NCI-H226 (cell line): ENCODE data around the gene ANXA6.
A peak's percentile ranks its signal among the peaks of the same experiment; 100 is the strongest.
"Not testable (repeated sequence)": the region's sequence is repeated elsewhere in the genome, so short reads cannot be mapped to it uniquely, and the experiment has no call there.

Source experiments
- DNase-seq: peaks from one replicate; pipeline ENCODE4 v3.0.0-alpha.2; 2015

Gene ANXA6

GRCh38 chr5:151179489-151179840 lies 21.9 kb upstream of the ANXA6 start:
- no peak for DNase-seq

DNA sequence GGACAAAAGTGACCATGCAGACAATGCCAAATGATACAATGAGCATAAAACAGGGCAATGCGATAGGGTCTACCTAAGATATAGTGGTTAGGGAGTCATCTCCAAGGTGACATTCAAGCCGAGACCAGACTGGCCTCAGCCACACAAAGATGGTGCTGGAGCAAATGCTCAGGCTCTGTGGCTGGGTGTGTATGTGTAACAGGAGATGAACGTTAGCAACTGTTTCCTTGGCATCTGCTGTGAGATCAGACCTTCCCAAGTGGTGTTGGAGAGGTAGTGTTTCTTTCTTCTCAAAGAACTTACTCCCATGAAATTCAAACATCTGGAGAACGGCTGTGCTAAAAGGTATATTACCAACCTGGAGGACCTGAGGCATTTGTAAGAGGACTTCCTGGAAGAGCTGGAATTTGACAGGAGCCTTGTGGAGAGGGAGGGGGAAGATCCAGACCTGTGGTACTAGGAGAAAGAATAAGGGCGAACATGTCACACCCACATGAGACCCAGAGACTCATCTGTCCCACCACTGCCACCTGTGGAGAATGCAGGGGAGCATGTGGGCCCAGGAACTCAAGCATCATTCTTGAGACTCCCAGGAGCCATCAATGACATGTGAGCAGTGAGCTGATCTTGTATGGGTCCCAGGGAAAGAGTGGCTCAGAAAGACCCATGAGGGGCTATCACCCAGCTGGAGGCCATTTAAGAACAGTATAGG lies 21.4 kb upstream of the ANXA6 start:
- DNase-seq: no peak

GRCh38 chr5:151178372-151178771 lies 20.8 kb upstream of the ANXA6 start:
- DNase-seq: no peak

DNA sequence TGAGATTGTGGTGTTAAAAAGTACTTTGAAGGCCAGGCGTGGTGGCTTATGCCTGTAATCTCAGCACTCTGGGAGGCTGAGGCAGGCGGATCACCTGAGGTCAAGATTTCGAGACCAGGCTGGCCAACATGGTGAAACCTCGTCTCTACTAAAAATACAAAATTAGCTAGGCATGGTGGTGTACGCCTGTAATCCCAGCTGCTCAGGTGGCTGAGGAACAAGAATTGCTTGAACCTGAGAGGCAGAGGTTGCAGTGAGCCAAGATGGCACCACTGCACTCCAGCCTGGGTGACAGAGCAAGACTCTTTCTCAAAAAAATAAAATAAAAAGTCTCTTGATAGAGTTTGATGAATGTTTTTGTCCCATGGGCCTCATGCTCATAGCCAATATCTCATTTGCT lies 18.7 kb upstream of the ANXA6 start:
- DNase-seq: not testable (repeated sequence)

DNA sequence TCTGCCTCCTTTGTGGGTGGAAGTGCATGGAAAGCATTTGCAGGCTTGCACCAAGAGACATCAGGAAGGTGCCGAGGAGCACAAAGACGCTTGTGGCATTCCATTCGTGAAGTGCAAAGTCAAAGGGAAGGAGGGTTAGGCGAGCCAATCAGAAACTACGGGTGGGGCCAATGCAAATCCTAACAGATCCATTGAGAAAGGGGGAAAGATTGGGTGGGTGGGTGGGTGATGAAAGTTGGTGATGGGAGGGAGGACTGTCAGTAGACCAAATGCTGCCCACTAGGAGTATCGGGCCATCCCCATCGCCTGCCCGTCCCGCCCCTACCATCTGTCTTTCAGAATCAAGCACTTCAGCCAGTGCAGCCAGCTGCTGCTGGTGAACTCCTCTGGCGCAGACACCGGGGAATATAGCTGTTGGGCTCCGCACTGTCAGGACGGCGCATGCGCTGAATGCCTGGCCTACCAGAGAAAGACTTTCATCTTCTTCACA lies 17.1 kb upstream of the ANXA6 start:
- DNase-seq: no peak

GRCh38 chr5:151173711-151174611 lies 16.4 kb upstream of the ANXA6 start:
- no peak for DNase-seq

GRCh38 chr5:151171529-151171928 lies 13.9 kb upstream of the ANXA6 start:
- no peak for DNase-seq

GRCh38 chr5:151168602-151169344 lies 11.2 kb upstream of the ANXA6 start:
- no peak for DNase-seq

- DNase-seq: no peak
Observed at GRCh38 chr5:151167022-151167421, 9.4 kb upstream of the ANXA6 start.

DNA sequence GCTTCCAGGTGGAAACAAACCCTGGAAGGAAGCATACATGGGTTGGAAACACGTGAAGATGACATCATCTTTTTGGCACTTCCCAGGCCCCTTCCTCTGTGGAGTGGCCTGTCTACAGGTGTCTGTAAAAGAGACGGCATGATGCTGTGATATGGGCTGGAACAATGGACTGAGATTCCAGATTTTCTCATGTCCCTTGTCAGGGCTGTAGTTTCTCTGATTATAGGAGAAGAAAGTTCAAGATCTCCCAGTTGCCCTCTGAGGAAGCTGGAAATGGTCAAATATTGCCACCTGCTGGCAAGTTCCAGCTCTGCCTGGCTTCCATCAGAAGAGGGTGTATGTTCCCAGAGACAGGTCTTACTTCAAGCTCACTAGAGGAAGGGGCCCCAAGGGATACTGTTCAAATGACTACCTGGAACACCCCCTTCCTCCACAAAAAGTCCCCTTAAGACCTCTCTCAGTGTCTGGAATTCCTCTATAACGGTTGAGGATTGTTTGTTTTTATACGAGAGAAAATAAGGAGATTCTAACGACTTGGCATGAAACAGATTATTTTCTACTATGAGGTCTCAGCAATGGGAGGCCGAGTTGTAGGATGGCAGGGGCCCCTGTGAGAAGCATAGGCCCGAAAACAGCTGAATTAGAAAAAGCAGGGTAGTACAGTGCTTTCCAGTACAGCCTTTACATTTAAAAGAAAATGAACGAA lies 7.3 kb upstream of the ANXA6 start:
- peak; percentile 53 for DNase-seq

- no peak for DNase-seq
Observed at GRCh38 chr5:151162776-151163175, 5.2 kb upstream of the ANXA6 start.

DNA sequence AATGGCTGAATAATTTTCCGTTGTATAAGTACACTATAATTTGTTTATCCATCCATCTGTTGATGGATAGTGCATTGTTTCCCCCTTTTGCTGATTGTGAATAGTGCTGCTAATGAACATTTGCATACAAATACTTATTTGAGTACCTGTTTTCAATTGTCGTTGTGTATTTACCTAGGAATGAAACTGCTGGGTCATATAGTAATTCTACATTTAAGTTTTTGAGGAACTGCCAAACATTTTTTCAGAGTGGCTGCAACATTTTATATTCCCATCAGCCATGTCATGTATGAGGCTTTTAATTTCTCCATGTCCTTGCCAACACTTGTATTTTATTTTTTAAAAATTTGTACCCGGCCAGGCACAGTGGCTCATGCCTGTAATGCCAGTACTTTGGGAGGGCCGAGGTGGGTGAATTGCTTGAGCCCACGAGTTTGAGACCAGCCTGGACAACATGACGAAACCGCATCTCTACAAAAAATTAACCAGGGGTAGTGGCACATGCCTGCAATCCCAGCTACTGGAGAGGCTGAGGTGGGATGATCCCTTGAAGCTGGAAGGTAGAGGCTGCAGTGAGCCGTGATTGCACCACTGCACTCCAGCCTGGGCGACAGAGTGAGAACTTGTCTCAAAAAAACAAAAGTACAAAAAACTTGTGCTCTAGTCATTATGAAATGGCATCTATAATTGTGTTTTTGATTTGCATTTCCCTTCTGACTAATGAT lies 2.2 kb upstream of the ANXA6 start:
- DNase-seq: no peak

GRCh38 chr5:151158287-151158661 lies 695 bp upstream of the ANXA6 start:
- no peak for DNase-seq

DNA sequence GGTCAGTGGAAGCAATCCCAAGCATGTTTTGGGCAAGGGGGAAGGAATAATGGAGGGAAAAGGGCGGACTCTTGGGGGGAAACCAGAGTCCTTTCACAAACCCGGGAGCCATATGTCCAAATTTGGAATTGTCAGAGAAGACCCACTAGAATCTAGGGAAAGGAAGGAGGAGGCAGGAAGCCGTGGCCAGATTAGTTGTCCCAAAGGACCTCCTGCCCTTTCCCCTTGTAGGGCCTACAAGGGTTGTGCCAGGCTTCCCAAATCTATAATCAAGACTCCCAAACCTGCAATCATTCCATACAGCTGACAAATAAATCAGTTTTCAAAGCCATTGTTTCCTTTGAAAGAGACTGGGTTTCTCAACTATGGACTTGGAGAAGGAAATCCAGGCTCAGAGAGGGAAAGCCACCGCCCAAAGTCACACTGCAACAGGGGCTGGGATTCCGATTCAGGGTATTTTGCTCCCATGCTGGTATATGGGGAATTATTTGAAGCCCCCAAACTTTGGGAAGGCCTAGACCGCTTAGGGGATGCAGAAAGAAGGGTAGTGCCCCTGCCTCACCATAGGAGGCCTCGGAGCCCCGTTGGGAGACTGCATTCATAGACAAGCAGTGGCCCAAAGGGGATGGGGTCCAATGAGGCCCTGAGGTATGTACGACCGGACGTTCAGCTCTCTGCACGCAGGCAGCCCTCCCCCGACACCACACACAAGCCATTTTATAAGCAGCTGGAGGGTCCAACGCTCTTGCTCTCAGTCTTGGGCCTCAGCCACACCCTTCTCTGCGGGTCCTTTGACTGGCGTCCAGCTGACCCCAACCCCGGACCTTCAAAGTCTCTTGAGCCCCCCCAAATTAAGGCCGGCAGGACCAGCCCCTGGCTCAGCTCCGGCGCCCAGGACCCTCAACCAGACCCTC lies 815 bp downstream of the ANXA6 start:
- DNase-seq: no peak

GRCh38 chr5:151155775-151156506 lies 1.6 kb downstream of the ANXA6 start:
- peak; percentile 48 for DNase-seq

DNA sequence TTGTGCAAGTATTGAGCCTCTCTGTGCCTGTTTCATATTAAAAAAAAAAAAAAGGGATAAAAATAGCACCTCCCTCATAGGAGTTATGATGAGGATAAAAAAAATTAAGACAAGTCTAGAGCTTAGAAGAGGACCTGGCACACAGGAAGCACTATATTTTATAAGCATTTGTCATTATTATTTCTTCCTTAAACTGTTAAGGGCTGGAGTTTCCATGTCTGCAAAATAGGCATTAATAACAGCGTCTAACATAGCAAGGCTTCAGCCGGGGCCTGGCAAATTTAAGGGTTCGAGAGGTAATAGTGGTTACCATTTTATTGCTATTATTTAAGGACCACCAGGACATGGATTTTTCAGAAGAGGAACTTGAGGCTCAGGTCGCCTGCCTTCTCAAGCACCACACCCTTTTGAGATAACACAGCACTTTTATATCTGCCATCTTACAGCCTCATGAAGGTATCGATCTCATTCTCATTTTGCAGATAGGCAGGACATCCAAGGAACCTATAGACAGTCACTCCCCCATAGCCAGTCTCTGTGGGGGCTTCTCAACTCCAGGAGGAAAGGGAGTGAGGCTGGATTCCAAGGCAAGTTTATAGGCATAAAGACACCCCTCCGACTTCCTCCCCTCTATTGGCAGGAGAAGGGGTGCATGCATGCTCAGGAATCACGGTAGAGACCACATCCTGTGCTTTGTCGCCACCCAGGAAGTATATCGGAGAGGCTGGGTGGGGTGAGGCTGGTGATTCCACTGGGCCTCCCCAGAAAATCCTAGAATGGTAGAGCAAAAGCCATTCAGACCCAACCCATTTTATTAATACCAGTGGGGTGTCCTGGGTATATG lies 2.4 kb downstream of the ANXA6 start:
- peak; percentile 30 for DNase-seq

DNA sequence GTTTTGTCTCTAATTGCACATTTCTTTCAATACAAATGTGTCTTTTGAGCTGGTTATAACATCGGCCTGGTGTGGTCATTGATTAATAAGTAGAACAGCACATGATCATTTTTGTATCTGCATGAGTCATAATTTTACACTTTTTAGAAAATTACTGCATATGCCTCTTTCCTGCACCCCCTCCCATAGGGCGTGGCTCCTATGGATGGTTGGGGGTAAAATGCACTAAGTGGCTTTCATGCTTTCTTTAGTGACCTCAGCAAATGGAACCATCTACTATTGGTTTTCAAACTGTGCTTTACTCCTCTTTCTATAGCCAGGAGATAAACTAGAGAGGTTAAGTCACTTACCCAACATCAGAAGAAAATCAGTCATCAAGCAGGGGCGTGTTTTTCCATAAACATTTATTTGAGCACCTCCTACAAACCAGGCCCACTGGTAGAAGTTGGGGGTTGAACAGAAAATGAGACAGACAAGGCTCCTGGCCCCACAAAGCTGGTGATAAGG lies 3.8 kb downstream of the ANXA6 start:
- DNase-seq: no peak

DNA sequence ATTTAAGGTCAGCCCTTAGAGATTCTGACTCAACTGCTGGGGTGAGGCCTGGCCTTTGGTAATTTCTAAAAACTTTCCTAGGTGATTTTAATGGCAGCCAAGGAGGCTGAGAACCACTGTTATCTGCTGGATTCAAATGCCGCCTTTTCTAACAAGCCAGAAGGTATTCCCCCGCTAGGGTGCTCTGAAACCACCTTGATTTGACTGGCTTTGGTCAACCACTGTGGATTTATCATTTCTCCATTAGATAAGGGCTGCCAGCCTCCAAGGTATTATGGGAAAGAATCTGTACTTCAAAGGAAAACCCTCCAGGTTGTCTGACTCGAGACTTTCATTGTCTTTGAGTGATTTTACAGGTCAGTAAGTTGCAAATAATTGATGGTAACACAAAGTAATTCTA lies 4.3 kb downstream of the ANXA6 start:
- DNase-seq: no peak

DNA sequence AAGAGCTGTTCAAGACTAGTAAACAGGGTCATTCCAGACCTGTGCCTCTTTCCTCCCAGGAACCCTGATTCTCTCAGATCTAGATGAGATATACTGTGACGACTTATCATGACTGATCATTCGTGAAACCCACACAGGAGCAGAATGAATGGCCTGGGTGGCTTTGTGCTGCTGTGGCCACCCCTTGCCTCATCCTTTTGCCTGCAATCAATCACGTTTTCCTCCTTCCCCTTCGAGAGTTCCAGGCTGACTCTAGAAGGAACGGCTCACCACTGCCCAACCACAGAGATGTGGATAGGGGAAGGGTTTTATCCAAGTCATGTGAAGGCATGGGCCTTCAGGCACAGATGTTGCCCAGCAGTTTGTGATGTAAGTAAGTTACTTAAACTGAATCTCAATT lies 5.8 kb downstream of the ANXA6 start:
- DNase-seq: no peak
